Central memory CD8-positive, alpha-beta T cell (primary cell): ENCODE measurements around the gene PLEKHA1.

Source experiments
- ATAC-seq: fragments of 150-1000 bp; cut with Tn5 transposase; replicated peaks from 2 replicates; pipeline ENCODE4 v1.10.0; 2022; ENCODE audit warnings: mild to moderate bottlenecking, moderate FRiP score, moderate number of reproducible peaks; ENCODE audit not compliant: poor library complexity, severe bottlenecking; ENCODE audit errors: extremely low read depth
- DNase-seq, 2 donors: peaks; one replicate each; pipeline ENCODE4 v3.0.0; 2021; ENCODE audit warnings: low spot score in 2 of 2
- H3K27ac Mint-ChIP-seq: one replicate; pipeline ENCODE4 v1.8.0; 2022; ENCODE audit warnings: low read depth, mild to moderate bottlenecking, moderate library complexity, mixed read lengths
- H3K27me3 Mint-ChIP-seq: one replicate; pipeline ENCODE4 v1.8.0; 2022; ENCODE audit warnings: mixed read lengths
- H3K36me3 Mint-ChIP-seq: one replicate; pipeline ENCODE4 v1.8.0; 2022; ENCODE audit warnings: mild to moderate bottlenecking, moderate library complexity, mixed read lengths; ENCODE audit not compliant: insufficient read depth
- H3K4me1 Mint-ChIP-seq: one replicate; pipeline ENCODE4 v1.8.0; 2022; ENCODE audit warnings: mixed read lengths
- H3K4me3 Mint-ChIP-seq: one replicate; pipeline ENCODE4 v1.8.0; 2022; ENCODE audit warnings: mild to moderate bottlenecking, moderate library complexity, mixed read lengths
- H3K9me3 Mint-ChIP-seq: one replicate; pipeline ENCODE4 v1.8.0; 2022; ENCODE audit warnings: mixed read lengths

PLEKHA1 gene

DNA sequence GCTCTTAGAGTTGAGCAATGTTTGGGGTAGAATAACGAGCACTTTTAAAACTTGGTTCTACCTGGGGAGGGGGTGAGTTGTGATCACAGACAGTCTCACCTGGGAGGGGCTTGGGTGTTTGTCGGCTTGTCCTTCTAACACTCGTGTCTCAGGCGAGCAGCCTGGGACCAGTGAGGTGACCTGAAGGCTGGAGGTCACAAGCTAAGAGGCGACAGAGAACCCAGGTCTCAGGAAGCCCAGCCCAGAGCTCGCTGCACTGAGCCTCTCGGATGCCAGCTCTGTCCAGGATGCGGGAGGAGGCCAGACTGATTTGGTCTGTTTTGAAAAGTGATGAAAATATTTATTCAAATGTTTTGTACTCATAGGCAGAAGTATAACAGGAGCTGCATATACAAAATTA, 98.6 kb downstream of the PLEKHA1 start:
- H3K9me3 Mint-ChIP-seq, result no peaks in the 10 kb centered on the region
- no peak overlapping the region for H3K27ac Mint-ChIP-seq
- H3K27me3 Mint-ChIP-seq, result peaks cover 53% of the 10 kb centered on the region
- peaks cover 6% of the 10 kb centered on the region for H3K4me1 Mint-ChIP-seq
- no peak overlapping the region for H3K4me3 Mint-ChIP-seq
- DNase-seq (no peak), ATAC-seq (no peak)
- H3K36me3 Mint-ChIP-seq, result no peaks in the 10 kb centered on the region

DNA sequence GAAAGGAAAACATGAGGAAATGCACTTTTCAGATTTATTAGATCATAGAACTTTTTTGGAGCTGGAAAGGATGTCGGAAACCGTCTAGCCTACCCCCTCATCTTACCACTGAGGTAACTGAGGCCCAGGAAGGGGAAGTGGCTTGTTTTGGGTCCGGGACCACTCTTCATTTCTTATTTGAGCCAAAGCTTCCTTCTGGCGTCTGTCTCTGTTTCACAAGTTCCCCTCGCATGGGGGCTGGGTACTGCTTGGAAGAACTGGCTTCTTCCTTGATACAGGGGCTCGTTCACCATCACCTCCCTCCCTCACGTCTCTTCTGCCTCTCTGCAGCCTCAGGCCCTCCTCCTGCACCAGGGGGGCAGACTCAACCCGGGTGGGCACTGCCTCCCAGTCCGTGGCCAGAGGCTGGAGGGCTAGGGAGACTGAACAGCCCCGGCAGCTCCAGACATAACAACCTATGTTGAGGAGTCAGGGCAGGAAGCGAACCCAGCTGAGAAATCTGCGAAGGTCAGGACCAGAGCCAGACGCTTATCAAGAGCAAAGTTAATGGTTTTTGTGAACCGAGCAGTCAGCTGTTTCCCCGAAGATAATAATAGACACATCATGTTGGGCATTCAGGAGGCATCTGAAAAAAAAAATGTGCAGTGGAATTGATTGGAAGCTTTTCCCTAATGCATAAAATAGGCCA, 99.8 kb downstream of the PLEKHA1 start:
- H3K36me3 Mint-ChIP-seq, result no peaks in the 10 kb centered on the region
- no peak for ATAC-seq
- no peak overlapping the region for H3K27ac Mint-ChIP-seq
- no peaks in the 10 kb centered on the region for H3K9me3 Mint-ChIP-seq
- H3K4me1 Mint-ChIP-seq, result peaks cover 6% of the 10 kb centered on the region
- no peak overlapping the region for H3K4me3 Mint-ChIP-seq
- DNase-seq, result no peak
- H3K27me3 Mint-ChIP-seq, result peaks cover 49% of the 10 kb centered on the region

DNA sequence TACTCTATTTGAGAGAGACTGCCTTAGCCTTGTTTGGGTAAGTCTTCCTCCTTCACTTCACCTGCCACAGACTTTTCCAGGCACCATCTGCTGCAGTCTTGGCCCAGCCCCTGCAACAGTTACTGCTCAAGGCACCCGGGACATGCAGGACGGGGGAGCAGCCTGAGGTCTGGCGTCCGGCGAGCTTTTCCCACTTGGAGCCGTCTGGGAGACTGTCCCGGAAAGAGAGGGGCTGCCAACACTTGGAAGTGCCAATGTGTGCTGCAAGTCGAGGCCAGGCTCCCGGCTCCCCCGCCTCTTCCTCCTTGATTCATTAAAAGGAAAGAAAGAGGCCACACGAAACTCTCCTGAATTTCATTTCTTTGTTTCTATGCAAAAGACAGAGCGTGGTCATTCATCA, 100.6 kb downstream of the PLEKHA1 start:
- ATAC-seq (no peak), DNase-seq (no peak)
- Mint-ChIP-seq H3K36me3 (no peaks in the 10 kb centered on the region), H3K27me3 (peaks cover 50% of the 10 kb centered on the region), H3K4me3 (no peak overlapping the region), H3K27ac (no peak overlapping the region), H3K4me1 (peaks cover 6% of the 10 kb centered on the region), H3K9me3 (no peaks in the 10 kb centered on the region)

DNA sequence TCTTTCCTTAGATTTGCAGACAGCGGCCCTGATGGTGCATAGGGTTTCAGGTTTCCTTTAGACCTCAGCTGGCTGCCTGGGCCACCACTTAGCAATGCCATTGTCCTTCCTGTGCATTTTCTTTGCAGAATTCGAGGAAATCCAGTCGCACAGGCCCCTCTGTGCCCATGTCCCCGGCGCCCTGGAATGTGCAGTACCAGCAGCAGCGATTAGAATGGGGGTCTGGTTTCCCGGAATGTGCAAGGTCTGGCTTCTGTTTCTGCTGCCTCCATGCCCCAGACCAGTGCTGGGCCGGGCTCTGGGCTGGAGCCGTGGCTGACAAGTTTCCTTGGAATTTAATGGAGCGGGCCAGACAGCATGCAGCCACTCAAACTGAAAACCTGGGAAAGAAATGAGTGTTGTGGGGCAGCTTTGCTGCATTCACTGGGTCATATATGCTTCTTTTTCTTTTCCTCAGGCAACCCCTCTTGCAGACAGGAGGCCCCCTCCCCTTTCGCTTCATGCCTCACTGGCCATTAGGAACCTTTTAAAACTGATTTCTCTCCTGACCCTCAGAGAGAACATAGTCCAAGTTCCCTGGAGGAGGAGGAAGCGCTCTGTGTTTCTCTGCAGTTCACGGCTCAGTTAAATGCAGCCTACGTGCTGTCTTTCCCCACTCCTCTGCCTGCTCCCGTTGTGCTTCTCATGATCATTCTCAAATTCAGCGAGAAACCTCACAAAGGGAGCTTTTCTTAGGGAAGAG, 101.3 kb downstream of the PLEKHA1 start:
- ATAC-seq (no peak), DNase-seq (no peak)
- Mint-ChIP-seq H3K36me3 (no peaks in the 10 kb centered on the region), H3K27me3 (peaks cover 50% of the 10 kb centered on the region), H3K9me3 (no peaks in the 10 kb centered on the region), H3K4me3 (no peak overlapping the region), H3K4me1 (peaks cover 6% of the 10 kb centered on the region), H3K27ac (no peak overlapping the region)

DNA sequence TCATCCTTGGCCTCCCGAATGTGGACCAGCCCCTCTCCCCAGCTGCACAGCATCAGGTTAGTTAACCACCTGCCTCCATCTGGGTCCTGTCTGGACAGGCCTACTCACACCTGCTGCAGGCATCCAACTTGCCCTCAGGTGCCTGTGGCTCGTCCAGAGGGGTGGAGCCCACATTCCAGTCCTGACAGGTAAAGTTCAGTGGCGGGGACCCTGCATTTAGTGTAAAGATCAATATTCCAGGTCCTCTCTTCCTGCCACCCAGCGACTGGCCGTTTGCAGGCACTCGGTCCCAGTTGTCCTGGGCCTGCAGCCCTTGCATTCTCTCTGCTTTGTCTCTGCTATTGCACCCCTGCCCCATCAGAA, 101.8 kb downstream of the PLEKHA1 start:
- no peak for DNase-seq
- no peak for ATAC-seq
- Mint-ChIP-seq H3K4me3 (no peak overlapping the region), H3K4me1 (peaks cover 6% of the 10 kb centered on the region), H3K27ac (no peak overlapping the region), H3K9me3 (no peaks in the 10 kb centered on the region), H3K27me3 (peaks cover 50% of the 10 kb centered on the region), H3K36me3 (peaks cover under 1% of the 10 kb centered on the region)

DNA sequence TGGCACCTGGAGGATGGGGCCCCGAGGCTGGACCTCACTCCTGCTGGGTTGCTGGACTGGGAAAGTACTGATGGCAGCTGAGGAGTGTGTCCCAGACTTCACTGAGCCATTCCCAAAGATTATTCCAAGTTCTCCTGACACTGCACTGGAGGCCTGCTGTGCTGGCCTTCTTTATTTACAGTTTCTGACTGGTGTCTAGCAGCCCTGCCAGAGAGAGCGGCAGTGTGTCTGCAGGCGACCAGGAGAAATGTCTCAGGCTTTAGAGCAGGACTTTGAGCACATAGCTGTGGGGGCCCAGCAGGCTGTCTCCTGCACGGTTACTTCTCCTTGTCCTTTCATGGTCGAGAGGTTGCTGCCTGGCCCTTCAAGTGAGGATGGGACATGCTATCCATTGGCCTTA, 102.9 kb downstream of the PLEKHA1 start:
- ATAC-seq, result no peak
- Mint-ChIP-seq H3K4me1 (peaks cover 6% of the 10 kb centered on the region), H3K27ac (no peak overlapping the region), H3K9me3 (no peaks in the 10 kb centered on the region), H3K36me3 (peaks cover 1% of the 10 kb centered on the region), H3K27me3 (peaks cover 53% of the 10 kb centered on the region), H3K4me3 (no peak overlapping the region)
- no peak for DNase-seq

DNA sequence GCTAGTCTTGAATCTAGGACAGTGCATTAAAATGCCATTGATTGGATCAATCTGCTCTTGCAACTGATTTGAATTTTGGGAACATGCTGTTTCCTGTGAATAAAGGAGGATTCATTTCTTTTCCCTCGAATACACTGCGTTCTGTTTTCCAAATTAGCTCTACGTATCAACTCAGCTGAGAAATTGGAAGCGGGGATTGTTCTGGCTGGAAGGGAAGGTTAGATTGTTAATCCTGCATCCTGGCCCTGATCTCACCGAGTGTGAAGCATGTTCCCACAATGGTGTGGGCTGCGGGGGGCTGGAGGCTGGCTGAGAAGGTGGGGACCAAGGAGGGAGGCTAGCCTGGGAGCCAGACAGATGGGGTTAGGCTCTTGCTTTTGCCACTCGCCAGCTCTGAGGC, 104.5 kb downstream of the PLEKHA1 start:
- no peak for DNase-seq
- Mint-ChIP-seq H3K4me1 (peaks cover 6% of the 10 kb centered on the region), H3K27me3 (peaks cover 51% of the 10 kb centered on the region), H3K36me3 (peaks cover 1% of the 10 kb centered on the region), H3K27ac (no peak overlapping the region), H3K9me3 (no peaks in the 10 kb centered on the region), H3K4me3 (no peak overlapping the region)
- no peak for ATAC-seq

DNA sequence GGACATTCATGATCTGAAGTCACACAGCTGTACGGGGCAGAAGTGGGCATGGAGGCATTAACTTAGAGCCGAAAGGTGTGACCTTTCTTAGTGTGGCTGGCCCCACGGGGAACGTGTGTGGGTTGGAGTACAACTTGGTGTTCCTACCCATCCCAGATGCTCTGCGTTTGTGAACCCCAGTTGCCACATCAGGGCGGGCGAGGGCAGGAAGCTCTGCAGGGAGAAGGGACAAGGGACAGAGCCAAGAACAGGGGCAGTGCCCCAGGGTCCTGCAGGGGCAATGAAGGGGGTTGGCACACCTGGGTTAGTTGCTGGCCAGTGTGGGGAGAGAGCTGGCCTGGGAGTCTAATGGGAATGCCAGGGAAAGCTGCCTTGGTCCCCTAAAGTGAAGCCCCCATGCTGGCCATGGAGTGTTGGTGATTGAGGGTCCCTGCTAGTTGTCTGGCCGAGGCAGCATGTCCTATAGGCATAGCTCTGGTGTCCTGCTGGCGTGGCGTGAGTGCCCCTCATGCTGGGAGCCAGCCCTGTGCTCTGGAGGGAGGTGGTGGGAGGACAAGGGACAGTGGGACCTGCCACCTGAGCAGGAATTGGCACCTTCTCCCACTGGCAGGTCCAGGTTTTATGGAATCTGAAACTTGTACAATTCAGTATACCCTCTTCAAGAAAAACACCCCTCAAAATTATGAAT, 105.8 kb downstream of the PLEKHA1 start:
- Mint-ChIP-seq H3K4me1 (no peaks in the 10 kb centered on the region), H3K27ac (no peak overlapping the region), H3K9me3 (no peaks in the 10 kb centered on the region), H3K27me3 (peaks cover 42% of the 10 kb centered on the region), H3K4me3 (no peak overlapping the region), H3K36me3 (peaks cover 1% of the 10 kb centered on the region)
- no peak for ATAC-seq
- DNase-seq, result no peak

DNA sequence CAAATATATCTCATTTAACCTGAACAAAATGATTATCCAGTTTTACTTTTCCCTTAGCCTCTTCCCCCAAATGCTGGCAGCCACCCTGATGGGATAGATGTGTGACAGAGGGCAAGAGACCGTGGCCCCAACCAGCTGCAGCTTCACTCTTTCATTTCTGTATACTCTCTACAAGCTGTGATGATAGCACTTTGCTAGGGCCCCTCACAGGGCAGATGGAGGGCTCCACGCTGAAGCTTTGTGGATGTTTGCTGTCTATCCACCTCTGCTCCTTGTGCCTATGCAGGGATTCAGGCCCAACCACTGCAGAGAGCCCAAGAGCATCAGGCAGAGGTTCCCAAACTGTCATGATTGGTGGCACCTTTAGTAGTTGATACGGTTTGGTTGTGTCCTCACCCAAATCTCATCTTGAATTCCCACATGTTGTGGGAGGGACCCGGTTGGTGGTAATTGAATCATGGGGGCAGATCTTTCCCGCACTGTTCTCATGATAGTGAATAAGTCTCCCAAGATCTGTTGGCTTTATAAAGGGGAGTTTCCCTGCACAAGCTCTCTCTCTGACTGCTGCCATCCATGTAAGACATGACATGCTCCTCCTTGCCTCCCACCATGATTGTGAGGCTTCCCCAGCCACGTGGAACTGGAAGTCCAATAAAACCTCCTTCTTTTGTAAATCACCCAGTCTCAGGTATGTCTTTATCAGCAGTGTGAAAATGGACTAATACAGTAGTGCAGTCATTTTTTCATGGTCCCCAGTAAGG, 107.0 kb downstream of the PLEKHA1 start:
- ATAC-seq (no peak), DNase-seq (no peak)
- Mint-ChIP-seq H3K27ac (no peak overlapping the region), H3K36me3 (peaks cover 1% of the 10 kb centered on the region), H3K4me1 (no peaks in the 10 kb centered on the region), H3K9me3 (no peaks in the 10 kb centered on the region), H3K27me3 (peaks cover 36% of the 10 kb centered on the region), H3K4me3 (no peak overlapping the region)
